GM19035 (cell line): Measurements from ENCODE around the gene CD4.

Experiments used
- ATAC-seq: cut with Tn5 transposase; IDR thresholded peaks from one replicate; pipeline ENCODE4 v1.9.1; 2021; ENCODE audit not compliant: unreplicated experiment

Gene CD4

DNA sequence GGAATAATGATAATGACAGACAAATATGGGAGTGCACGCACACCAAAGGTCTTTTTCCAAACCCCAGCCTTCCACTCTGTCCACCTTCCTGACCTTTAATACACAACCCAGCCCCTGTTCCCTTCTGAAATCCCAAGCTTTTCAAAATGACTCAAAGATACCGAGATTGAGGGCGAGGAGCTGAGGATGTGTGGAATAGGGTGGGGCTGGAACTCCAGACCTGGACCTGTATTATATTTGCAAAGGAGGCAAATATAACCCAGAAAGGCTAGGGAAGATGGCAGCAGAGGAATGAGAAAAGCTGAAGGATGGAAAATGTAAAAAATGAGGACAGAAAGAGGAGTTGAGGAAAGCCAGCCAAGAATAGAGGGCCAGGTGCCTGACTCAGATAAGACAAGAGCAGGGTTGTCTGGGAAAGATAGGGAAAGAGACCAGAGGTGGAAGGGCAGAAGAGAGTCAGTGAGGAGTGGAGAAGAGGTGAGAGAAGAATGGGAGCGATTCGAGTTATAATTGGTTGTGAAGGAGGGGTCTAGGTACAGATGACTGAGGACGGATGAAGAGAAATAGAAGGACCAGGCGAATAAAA is 24.2 kb upstream of the CD4 start:
- no peak for ATAC-seq

DNA sequence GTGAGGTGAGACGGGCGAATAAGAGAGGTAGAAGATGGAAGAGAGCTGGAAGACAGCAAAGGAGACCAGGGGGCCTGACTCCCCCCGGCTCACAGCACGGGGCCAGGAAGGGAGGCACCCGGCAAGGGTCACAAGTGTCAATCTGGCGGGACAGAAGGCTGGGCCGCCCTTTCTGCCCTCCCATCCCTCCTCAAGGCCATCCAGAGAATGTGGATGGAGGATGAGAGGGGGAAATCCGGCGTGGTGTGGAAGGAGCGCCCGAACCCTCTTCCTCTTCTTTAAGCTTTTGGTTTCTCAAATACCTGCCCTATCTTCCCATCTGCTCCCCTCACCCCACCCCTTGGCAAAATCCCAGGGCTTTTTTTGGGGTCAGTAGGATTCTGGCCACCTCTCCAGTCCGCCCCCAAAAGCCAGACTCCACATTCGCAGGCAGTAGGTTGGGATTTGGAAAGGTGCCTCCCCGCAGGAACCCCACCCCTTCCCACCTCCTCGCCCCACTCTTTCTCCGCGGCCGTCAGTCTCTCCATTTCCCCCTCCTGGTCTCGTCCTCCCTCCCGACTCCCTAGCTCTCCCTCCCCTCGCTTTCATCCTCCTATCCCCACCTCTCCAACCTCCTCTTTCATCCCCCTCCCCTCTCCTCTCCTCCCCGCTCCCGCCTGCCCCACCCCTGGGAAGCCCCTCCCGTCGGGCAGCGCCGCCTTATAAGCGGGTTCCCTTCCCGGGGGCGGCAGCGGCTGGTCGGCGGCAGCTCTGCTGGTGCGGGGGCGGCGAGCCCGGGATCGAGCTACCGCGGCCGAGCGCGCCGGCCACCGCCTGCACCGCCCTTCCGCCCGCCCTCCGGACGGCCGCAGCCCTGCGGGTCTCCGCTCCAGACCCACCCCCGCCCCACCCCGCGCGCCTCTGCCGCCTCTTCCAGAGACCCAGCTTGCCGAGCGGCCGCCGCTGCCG is 23.4 kb upstream of the CD4 start, which contains the start of gene PTMS:
Gene PTMS (plus strand): TSS at position 730 of the 948 bp plus-strand sequence. CDS start 343 bp downstream, outside the sequence.
- ATAC-seq, result peak; percentile 13

DNA sequence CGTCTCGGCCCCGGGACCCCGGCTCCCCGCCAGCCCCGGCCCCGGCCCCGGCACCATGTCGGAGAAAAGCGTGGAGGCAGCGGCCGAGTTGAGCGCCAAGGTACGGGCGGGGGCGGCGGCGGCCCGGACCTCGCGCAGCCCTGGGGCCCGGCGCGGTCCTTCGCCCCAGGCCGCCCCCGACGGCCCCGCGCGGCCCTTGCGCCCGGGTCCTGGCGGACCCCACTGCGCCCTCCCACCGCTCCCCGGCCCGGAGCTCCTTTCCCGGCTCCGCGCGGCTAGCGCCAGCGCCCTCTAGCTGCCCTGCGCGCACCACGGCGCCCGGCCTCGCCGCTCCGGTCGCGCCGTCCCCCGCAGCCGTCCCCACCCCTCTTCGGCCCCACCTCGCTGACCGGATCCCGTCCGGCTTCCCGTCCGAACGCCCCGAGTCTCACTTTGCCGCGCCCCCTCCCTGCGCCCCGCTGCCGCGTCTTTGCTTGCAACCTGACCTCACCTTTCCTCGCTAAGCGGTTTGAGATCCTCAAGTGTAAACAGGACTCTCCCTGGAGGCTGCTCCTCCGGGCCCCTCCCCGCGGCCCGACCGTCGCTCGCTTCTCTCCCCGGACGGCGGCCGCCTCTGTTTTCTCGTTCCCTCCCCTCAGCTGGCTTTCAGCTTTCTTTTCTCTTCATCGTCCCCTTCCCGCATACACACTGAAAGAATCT is 22.5 kb upstream of the CD4 start:
- peak; percentile 48 for ATAC-seq

DNA sequence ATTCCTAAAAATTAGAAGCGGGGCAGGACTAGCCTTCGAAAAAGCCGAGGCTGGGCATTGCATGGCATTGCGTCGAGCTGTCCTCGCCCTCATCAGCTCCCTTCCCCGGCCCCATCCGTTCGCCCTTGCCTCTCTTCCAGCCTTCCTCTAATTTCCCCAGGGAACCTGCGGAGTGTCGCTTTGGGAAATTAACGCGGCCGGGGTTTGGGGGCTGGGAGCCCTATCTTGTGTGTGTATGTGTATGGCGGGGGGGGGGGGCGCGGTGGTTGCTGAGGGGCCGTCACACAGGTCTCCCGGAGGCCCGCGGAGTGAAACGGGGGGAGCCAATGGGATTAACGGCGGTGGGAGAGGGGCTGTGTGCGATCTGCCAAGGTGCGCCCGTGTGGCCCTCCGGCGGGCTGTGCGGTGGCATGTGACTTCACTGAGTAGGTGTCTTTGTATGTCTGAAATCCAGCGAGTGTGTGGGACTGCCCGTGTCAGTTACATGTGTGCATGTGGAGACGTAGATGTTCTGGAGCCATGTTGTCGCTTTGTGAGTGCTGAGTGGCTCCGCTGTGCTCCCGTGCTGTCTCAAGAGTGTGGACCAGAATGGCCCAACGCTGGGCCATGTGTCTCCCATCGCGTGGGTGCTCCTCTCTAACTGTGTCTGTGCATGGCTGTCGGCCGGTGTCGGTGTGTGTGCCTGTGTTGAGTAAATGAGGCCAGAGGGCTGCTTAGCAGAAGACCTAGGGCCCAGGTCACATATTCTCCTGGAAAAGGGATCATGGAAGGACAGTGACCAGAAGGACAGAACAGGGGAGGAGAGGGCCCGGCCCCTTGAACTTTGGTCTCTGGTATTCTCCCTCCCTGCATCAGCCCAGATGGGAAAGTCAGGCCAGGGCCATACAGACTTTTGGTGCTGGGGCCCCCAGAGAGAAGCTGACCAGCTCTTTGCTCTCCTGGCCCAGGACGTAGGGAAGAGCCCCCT is 21.7 kb upstream of the CD4 start:
- ATAC-seq, result no peak

DNA sequence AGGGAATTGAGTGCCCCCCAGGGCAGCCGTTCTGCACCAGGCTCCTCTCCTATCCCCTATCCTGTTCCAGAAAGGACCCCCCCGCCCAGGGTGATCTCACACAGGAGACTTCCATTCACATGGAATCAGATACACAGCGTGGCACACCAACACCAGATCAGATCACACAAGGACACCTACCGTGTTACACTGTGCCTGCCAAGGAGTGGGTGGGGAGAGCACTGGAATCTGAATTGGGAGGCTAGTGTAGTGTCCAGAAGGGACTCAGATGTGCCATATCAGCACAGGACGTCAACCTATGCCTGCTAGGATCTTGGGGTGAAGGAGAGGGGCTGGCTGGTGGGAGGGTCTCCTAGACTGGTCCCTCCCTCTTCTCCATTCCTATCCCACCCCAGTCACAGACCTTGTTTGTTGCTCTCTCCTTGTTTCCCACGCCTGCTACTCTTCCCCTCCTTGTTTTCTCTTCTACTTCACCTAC is 20.9 kb upstream of the CD4 start:
- ATAC-seq, result no peak

DNA sequence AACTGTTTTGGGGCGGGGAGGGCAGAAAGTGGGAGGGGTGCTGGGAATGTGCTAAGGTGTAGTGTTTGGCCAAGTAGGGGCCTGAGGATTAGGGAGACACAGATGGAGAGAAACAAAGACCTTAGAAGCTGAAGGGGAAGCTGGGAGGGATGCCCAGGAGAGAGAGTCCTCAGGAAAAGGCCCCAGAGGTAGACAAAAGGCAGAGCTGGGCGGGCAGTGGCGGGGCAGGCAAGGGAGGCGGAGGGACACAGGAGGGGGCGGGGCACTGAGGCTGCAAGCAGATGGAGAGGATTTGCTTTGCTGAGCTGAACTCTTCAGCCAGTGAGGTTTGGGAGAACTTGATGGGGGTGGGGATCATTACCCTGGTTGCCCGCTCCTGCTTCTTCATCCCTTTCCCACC is 20.3 kb upstream of the CD4 start:
- ATAC-seq, result no peak

DNA sequence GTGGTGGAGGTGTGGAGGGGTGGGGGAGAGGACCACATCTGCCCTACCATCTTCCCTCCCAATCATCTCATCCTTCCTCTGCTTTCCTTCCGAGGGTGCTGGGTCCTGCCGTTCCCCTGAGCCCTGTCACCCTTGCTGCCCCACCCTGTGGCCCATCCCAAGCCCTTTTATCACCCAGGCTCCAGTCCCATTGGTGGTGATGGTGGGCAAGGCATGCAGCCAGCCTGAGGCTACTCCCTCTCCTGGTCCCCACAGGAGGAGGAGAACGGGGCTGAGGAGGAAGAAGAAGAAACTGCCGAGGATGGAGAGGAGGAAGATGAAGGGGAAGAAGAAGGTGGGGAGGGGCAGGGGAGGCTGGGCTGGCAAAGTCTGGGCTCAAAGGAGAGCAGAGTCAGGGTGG is 19.7 kb upstream of the CD4 start:
- ATAC-seq, result no peak

DNA sequence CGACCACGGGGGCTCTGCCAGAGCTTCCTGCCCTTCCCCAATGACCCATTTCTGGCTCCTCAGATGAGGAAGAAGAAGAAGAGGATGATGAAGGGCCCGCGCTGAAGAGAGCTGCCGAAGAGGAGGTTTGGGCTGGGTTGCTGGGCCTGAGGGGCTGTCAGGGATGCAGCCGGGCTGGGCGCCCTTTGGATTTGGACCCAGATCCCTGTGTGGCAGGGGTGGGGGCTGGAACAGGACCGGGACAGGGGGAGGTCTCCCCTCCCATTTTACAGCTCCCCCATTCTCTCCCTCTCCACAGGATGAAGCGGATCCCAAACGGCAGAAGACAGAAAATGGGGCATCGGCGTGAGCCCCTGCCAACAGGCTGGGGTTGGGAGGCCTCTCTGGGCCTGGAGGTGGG is 19.2 kb upstream of the CD4 start:
- no peak for ATAC-seq

DNA sequence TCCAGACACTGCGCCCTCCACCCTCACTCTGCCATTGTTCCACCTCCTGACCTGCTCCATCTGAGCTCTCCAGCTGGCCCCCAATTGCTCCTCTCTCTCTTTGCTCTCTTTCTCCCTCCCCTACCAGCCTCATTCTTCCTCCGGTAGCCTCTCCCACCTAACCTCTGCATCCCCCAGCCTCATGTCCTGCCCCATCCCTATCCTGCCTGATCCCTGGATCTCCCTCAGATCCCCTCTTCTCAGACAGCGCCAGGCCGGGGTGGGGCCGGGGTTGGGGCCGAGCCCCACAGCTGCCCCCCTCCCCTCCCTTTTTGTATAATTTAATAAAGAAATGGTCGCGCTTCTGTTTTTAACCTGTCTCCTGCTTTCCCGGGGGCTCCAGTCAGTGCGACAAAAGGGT is 18.7 kb upstream of the CD4 start:
- ATAC-seq, result no peak

DNA sequence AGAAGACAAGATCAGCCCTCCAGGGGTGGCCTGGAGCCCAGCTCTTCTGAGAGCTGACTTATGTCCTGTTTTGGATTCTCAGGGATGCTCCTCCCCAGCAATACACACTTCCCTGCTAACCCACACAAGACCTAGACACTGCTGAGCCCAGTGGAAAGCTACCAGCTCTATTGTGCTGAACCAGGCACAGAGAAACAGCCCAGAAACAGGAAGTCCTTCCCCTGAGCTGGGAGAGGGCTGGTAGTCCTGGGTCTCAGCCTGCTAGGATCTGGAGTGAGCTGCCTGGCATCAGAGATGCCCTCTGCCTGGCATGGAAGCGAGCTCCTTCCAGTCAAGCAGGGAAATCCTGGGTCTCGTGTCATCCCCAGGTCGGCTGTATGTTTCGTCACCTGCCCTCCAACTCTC is 18.2 kb upstream of the CD4 start:
- ATAC-seq, result no peak

DNA sequence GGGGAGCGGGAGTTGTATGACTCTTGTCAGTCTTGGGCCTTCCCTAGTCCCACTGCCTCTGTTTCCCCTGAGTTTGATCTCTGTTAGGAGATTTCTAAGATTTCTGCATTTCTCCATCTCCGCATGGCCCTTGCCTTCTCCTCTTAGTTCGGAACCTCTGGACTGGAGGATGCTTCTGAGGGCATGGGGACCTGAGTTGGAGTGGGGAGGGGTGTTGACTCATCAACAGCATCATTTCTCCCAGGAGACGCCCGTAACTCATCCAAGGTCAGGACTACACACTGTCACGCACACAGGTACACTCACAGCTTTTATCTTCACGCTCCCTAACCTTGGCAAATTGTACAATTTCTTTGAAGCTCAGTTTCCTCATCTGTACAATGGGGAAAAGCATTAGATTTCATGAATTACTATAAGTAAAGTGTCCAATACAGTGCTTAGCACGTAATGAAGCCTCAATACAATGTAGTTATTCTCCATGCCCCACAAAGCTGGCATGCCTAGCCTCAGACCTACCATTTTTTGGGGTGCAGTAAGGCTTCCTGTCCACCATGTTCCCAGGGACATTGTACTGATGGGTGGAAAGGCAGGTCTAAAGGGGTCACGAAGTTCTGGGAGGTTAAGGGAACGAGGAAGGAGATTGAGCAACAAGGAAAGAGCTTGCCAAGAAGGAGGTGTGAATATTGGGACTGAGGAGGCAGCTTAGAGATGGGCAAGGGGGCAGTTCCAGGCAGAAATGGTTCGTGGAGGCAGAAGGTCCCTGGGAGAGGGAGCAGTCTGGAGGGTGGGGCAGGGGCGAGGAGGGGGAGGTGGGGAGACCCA is 17.6 kb upstream of the CD4 start:
- no peak for ATAC-seq

DNA sequence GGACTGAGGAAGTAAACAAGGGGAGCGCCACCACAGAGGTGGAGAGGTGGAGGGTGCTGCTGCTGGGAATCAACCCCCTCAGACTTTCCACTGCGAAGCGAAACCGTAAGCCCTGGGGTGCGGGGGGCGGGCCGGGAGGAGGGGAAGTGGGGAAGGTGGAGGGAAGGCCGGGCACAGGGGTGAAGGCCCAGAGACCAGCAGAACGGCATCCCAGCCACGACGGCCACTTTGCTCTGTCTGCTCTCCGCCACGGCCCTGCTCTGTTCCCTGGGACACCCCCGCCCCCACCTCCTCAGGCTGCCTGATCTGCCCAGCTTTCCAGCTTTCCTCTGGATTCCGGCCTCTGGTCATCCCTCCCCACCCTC is 17.0 kb upstream of the CD4 start, which contains the start of gene LAG3:
Gene LAG3 (plus strand): TSS at position 190 of the 365 bp plus-strand sequence. CDS start 333 bp downstream, outside the sequence.
- no peak for ATAC-seq

DNA sequence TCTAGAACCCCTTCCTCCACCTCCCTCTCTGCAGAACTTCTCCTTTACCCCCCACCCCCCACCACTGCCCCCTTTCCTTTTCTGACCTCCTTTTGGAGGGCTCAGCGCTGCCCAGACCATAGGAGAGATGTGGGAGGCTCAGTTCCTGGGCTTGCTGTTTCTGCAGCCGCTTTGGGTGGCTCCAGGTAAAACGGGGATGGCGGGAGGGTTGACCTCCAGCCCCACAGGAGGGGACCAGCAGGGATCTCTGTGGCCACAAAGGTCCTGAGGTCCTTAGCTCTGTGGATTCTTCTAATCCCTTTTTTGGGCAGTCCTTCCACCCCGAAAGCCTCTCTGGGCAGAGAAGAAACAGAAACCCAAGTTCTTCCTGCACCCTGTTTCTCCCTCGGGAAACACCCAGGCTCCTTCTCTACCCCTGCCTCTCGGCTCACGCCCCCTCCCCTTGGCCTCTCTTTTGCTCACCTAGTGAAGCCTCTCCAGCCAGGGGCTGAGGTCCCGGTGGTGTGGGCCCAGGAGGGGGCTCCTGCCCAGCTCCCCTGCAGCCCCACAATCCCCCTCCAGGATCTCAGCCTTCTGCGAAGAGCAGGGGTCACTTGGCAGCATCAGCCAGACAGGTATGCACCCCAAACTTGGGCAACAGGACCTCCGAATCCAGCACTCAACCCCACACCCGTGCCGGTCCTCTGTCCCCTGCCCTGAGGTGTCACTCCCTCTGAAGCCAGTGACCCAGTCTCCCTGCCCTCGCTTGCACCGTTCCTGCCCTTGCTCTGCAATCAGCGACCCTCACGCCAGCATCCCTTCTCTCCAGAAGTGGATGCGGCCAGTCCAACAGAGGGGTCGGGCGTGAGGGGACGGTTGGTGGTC is 16.4 kb upstream of the CD4 start:
- no peak for ATAC-seq

DNA sequence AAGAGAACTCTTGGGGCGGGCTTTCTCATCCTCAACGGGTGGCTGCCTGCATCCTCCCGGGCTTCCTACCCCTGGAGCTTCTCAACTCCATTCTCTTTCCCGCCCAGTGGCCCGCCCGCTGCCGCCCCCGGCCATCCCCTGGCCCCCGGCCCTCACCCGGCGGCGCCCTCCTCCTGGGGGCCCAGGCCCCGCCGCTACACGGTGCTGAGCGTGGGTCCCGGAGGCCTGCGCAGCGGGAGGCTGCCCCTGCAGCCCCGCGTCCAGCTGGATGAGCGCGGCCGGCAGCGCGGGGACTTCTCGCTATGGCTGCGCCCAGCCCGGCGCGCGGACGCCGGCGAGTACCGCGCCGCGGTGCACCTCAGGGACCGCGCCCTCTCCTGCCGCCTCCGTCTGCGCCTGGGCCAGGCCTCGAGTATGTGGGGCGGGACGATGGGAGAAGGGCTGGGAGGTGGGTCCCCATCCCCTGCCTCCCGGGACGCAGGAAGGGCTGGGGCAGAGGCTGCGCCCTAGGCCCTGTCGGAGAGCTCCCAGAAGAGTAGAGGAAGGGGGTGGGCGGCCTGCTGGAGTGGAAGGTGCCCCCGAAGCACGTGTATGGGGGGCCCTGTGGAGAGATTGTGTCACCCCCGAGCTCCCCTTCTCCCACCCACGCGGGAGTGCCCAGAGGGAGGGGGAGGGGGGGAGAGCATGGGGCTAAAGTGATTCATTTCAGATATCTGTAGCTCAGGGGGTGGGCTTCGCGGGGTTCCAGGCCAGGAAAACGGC is 15.6 kb upstream of the CD4 start:
- ATAC-seq, result no peak

DNA sequence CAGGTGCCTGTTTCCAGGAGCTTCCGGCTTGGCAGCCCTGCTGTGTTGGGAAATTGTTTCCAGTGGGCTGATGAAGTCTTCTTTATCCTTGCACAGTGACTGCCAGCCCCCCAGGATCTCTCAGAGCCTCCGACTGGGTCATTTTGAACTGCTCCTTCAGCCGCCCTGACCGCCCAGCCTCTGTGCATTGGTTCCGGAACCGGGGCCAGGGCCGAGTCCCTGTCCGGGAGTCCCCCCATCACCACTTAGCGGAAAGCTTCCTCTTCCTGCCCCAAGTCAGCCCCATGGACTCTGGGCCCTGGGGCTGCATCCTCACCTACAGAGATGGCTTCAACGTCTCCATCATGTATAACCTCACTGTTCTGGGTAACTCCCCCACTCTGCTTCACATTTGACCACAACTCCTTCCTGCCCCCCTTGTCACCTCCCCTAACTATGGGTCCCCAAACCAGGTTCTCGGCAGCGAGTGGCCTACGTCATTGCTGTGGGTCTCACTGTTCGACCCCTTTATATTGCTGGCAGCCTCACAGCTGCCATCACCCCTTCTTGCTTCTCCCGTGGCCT is 14.7 kb upstream of the CD4 start:
- no peak for ATAC-seq

DNA sequence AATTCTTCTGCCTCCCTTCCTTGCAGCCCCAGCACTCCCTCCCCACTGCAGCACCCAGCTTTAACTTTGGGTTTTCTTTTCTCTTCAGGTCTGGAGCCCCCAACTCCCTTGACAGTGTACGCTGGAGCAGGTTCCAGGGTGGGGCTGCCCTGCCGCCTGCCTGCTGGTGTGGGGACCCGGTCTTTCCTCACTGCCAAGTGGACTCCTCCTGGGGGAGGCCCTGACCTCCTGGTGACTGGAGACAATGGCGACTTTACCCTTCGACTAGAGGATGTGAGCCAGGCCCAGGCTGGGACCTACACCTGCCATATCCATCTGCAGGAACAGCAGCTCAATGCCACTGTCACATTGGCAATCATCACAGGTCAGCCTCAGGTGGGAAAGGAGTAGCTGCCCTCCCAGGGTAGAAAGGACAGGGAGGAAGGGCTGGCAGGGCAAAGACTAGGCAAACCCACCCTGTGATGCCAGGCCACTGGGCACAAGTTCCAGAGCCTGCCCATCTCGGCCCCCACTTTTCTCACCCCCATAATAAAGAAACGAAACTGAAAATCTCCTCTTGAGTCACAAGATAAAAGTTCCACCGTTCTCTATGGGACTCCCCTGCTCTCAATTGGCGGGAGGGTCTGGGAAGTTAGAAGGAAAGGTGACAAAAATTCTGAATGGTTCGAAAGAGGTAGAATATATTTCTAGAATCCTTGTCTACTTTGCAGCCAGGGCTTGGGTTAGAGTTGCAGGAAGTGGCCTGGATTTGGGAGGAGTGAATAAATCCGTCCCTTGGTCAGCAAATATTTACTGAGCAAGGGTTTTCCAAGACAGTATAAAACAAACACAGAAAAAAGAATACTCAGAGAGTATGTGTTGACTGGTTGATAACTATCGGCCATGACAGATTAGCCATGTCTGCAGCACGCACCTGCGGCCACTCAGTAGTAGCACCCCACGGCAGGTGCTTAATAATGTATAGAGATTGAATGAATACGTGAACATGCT is 13.8 kb upstream of the CD4 start:
- no peak for ATAC-seq
